T-helper 1 cell treated with Interleukin-12 subunit alpha and Interleukin-12 subunit beta and Interleukin-4 antibody, amounts not matched to agents 30 μg/mL and 1 μg/mL, for 36 hours (primary cell): ENCODE measurements around the gene HSDL1.

ENCODE experiments used
- H3K27ac Mint-ChIP-seq: one replicate; pipeline ENCODE4 v1.8.0; 2021; ENCODE audit warnings: mild to moderate bottlenecking, mixed read lengths
- H3K27me3 Mint-ChIP-seq: one replicate; pipeline ENCODE4 v1.8.0; 2021; ENCODE audit warnings: low read depth, mixed read lengths
- H3K36me3 Mint-ChIP-seq: one replicate; pipeline ENCODE4 v1.8.0; 2021; ENCODE audit warnings: low read depth, mixed read lengths
- H3K4me1 Mint-ChIP-seq: one replicate; pipeline ENCODE4 v1.8.0; 2021; ENCODE audit warnings: low read depth, mixed read lengths
- H3K4me3 Mint-ChIP-seq: one replicate; pipeline ENCODE4 v1.8.0; 2021; ENCODE audit warnings: mild to moderate bottlenecking, moderate library complexity, mixed read lengths
- H3K9me3 Mint-ChIP-seq: one replicate; pipeline ENCODE4 v1.8.0; 2021; ENCODE audit warnings: mixed read lengths

Gene HSDL1

DNA sequence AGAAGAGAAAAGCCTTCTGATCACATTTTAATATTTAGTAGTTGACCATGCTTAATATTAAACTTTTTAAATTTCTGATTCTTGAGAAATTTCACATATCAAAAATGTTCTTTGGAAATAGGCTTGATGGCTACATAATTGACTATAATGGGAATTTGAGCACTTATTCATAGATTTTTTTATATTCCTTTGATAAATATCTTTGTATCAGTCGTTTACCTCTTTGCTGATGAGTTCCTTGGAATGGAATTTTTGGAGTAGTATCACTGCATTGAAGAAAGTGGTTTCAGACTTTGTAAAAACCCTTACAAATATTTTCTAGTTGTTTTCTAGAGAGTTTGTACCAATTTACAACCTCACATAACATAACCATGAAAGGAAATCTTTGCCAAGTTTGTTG, 14.8 kb upstream of the HSDL1 start:
- Mint-ChIP-seq H3K4me1 (peaks cover 2% of the 10 kb centered on the region), H3K27ac (no peak overlapping the region), H3K9me3 (no peaks in the 10 kb centered on the region), H3K36me3 (no peaks in the 10 kb centered on the region), H3K27me3 (peaks cover 59% of the 10 kb centered on the region), H3K4me3 (no peak overlapping the region)

DNA sequence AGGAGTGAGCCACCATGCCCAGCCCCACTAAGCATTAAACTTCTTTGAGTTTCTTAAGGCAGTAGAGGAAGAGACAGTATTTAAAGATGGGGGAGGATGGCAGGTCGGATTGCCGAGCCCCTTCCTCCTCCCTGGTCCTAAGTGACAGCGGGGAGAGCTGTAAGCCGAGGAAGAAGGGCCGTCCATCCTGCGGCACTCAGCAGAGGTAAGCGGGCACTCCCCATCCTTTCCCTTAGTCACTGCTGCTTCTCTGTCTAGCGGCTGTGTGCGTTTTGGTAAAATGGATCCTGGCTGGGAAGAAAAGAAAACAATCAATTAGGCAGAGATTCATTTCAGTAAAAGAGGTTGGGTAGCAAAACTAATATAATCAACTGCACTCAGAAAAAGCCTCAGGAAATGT, 14.0 kb upstream of the HSDL1 start:
- Mint-ChIP-seq H3K4me1 (peaks cover 2% of the 10 kb centered on the region), H3K27me3 (peaks cover 52% of the 10 kb centered on the region), H3K27ac (no peak overlapping the region), H3K36me3 (no peaks in the 10 kb centered on the region), H3K9me3 (no peaks in the 10 kb centered on the region), H3K4me3 (no peak overlapping the region)

DNA sequence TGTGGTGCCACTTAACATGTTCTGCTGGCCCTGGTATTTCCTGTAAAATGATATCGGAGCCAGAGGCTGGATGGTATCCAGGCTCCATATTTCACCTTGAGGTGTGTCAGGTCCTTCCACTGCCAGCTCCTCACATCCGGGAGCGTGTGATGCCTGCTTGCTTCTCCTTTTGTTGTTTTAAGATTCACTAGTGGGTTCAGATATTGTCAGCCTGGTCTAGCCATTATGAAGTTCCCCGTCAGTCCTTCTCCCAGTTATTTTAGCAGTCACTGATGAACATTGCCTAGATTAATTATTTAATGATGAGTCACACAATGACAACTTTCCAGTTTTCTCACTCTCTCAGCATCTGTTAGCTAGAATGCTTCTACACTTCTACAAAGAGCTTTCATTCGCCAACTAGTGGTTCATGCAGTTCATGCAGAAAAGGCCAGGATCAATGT, 11.4 kb upstream of the HSDL1 start:
- no peaks in the 10 kb centered on the region for H3K9me3 Mint-ChIP-seq
- no peaks in the 10 kb centered on the region for H3K36me3 Mint-ChIP-seq
- H3K27ac Mint-ChIP-seq = no peak overlapping the region

DNA sequence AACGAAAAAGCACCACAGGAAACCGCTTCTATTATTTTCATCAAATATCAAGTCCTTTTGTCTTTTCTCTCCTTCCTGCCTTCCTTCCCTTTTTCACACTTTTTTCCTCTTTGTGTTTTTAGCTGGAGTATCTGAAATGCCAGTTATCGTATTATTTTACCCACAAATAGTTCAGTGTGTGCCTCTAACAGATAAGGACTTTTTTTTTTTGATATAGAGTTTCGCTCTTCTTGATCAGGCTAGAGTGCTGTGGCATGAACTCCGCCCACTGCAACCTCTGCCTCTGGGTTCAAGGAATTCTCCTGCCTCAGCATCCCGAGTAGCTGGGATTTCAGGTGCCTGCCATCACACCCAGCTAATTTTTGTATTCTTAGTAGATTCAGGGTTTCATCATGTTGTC, 10.8 kb upstream of the HSDL1 start:
- Mint-ChIP-seq H3K27ac (no peak overlapping the region), H3K9me3 (no peaks in the 10 kb centered on the region), H3K36me3 (no peaks in the 10 kb centered on the region), H3K4me3 (no peak overlapping the region), H3K27me3 (peaks cover 52% of the 10 kb centered on the region), H3K4me1 (peaks cover 2% of the 10 kb centered on the region)

More for the DNA sequence above, 11.4 kb upstream of the HSDL1 start:
- peaks cover 2% of the 10 kb centered on the region for H3K4me1 Mint-ChIP-seq
- no peak overlapping the region for H3K4me3 Mint-ChIP-seq
- peaks cover 48% of the 10 kb centered on the region for H3K27me3 Mint-ChIP-seq

DNA sequence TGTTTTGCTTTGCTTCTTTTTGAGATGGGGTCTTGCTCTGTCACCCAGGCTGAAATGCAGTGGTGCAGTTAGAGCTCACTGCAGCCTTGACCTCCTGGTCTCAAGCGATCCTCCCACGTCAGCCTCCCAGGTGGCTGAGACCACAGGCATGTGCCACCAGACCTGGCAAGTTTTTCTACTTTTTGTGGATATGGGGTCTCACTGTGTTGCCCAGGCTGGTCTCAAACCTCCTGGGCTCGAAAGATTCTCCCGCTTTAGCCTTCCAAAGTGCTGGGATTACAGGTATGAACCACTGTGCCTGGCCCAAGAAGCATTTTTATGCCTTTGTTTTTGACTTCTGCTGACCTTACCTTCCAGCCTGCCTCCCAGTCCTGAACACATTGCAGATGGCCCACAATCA, 10.2 kb upstream of the HSDL1 start:
- peaks cover 52% of the 10 kb centered on the region for H3K27me3 Mint-ChIP-seq
- H3K4me1 Mint-ChIP-seq = peaks cover 2% of the 10 kb centered on the region
- H3K27ac Mint-ChIP-seq = no peak overlapping the region
- no peaks in the 10 kb centered on the region for H3K9me3 Mint-ChIP-seq
- H3K36me3 Mint-ChIP-seq = no peaks in the 10 kb centered on the region
- H3K4me3 Mint-ChIP-seq = no peak overlapping the region

DNA sequence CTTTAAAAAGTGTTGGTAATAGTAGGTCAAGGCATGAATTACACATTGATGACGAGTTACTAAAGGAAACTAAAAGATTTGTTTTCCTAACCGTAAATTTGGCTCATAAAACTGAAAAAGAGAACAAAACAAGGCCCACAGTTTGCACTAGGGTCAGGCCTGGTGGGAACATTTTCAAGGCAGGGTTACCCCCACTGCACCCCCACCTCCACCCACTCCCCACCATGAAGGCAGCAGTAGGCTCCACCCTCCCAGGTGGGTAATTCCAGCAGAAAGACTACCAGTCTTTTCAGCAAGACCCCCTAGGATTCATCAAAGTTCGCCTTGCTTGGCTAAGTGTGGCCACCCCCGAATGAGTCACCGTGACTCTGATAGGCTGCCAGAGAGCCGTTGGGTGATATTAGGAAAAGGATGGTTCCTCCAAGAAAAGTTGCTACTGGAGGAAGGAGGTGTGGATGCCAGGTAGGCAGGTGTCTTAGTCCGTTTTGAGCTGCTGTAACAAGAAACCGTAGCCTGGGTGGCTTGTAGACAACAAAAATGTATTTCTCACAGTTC, 8.8 kb upstream of the HSDL1 start:
- H3K4me1 Mint-ChIP-seq = peaks cover 2% of the 10 kb centered on the region
- H3K9me3 Mint-ChIP-seq = no peaks in the 10 kb centered on the region
- no peak overlapping the region for H3K4me3 Mint-ChIP-seq
- no peaks in the 10 kb centered on the region for H3K36me3 Mint-ChIP-seq
- peaks cover 40% of the 10 kb centered on the region for H3K27me3 Mint-ChIP-seq
- no peak overlapping the region for H3K27ac Mint-ChIP-seq

DNA sequence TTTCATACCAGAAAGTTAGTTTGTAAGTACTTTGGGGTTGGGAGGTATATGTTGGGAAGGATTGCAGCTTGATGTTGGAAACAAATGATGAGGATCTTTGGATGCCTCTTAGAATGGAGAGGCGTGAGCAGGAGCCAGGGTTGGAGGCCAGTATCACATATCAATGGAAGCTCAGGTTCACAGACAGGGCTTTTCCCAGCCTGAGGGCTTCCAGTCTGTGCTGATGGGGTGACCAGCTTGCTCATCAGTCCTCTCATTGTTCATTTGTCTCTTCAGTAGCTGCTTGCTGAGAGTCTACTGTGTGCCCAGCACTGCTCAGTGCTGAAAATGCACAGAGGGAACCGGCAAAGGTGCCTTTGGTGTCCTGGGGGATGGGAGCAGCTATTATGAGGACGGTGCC, 5.9 kb upstream of the HSDL1 start:
- H3K27me3 Mint-ChIP-seq = peaks cover 28% of the 10 kb centered on the region
- H3K4me1 Mint-ChIP-seq = no peaks in the 10 kb centered on the region
- no peaks in the 10 kb centered on the region for H3K9me3 Mint-ChIP-seq
- H3K27ac Mint-ChIP-seq = no peak overlapping the region
- no peak overlapping the region for H3K4me3 Mint-ChIP-seq
- no peaks in the 10 kb centered on the region for H3K36me3 Mint-ChIP-seq

DNA sequence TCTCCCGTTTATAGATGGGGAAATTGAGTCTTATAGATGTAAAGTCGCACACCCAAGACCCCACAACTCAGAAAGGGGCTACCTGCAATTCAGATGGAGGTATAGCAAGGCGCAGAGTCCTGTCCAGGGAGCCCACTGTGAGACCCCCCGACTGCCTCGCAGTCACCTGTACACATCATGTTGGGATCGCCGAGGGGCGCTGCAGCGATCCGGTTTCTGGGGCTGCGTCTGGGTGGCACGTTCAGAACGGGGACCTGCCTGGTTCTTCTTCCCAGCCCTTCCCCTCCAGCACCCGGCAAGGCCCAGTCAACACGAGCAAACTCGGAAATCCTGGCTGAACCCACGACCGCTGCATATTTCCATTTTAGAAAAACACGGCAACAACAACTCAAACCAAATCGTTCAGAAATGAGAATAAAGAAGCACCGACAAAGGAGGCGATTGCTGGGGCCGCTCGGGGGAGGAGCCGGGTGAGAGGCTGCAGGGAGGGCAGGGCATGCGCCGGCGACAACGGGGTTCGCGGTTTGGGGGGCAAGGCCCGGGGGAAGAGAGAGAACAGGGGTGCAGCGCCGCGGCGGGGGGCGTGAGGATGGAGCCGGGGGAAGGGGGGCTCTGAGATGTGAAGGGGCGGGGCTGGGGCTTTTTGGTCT, 643 bp downstream of the HSDL1 start:
- Mint-ChIP-seq H3K27ac (peak overlapping the region; percentile 89), H3K27me3 (peaks cover 20% of the 10 kb centered on the region), H3K4me3 (peak overlapping the region; percentile 95), H3K4me1 (peaks cover 11% of the 10 kb centered on the region), H3K36me3 (no peaks in the 10 kb centered on the region), H3K9me3 (no peaks in the 10 kb centered on the region)

DNA sequence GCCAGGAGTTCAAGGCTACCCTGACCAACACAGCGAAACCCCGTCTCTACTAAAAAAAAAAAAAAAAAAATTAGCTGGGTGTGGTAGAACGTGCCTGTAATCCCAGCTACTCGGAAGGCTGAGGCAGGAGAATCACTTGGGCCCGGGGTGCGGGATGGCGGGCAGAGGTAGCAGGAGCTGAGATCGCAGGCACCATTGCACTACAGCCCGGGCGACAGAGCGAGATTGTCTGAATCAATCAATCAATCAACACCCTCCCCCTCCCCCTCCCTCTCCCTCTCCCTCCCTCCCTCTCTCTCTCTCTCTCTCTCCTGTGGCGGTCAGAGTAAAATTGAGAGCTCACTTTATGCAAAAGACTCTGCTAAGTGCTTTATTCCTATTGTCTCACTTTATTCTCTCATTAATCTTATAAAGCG, 1.2 kb downstream of the HSDL1 start:
- Mint-ChIP-seq H3K4me1 (peaks cover 16% of the 10 kb centered on the region), H3K27me3 (peaks cover 20% of the 10 kb centered on the region), H3K36me3 (no peaks in the 10 kb centered on the region), H3K9me3 (no peaks in the 10 kb centered on the region), H3K27ac (peak overlapping the region; percentile 89), H3K4me3 (peak overlapping the region; percentile 95)

DNA sequence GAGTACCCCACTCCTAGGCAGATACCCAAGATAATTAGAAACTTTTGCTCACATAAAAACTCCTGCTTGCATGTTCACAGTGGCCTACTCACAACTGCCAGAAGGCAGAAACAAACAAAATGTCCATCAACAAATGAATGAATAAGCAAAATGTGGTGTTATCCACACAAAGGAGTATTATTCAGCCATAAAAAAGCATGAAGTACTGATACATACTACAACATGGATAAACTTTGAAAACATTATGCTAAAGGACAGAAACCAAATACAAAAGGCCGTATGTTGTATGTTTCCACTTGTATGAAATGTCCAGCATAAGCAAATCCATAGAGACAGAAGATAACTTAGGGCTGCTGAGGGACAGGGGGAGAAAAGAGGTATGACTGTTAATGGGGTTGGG, 1.9 kb downstream of the HSDL1 start:
- Mint-ChIP-seq H3K4me1 (peaks cover 19% of the 10 kb centered on the region), H3K27ac (no peak overlapping the region), H3K27me3 (peaks cover 20% of the 10 kb centered on the region), H3K36me3 (no peaks in the 10 kb centered on the region), H3K4me3 (peak overlapping the region; percentile 38), H3K9me3 (no peaks in the 10 kb centered on the region)

DNA sequence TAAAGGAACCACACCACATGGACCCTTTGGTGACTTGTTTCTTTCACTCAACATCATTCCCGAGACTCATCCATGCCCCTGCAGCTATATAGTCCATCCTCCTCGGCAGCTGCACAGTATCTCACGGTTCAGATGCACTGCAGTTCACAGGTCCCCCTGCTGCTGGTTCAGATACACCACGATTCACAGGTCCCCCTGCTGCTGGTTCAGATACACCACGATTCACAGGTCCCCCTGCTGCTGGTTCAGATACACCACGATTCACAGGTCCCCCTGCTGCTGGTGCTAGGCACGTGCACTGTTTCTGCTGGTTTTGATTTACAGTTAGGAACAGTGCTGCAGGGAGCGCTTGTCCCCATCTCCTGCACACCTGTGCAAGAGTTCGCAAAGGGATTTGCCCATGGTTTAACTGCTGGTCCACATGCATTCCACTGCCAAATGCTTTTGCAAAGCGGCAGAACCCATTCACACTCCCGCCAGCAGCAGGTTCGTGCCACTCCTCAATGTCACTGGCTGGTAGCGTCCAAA, 3.8 kb downstream of the HSDL1 start:
- Mint-ChIP-seq H3K9me3 (no peaks in the 10 kb centered on the region), H3K27ac (no peak overlapping the region), H3K4me3 (no peak overlapping the region), H3K27me3 (peaks cover 17% of the 10 kb centered on the region), H3K4me1 (peaks cover 19% of the 10 kb centered on the region), H3K36me3 (no peaks in the 10 kb centered on the region)

DNA sequence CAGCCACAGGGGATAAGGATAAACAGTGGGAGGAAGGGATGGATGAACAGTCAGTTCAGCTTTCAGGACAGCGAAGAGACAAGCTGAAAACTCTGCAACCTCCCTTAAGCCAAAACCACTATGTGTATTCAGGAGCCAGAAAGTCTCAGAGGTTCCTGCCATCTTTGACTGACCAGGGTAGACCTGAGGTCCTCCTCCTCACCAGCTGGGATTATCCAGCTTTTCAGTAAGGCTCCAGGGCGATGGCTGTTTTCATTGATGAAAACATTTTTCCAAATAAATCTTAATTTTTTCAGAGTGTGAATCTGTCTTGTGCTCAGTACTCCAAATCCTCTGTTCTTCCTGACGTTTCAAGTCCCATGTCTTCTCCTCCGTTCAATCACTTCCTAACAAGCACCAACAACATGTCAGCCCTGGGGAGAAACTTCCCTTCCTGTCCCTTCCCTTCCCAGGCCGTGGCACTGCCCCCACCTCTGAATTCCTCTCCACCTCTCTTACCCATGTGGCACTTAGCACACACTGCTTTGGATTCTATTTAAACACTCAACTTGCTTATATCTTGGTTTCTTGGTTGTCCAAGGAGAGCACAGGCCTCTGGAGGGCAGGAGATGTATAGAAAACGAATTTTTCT, 5.2 kb downstream of the HSDL1 start:
- no peaks in the 10 kb centered on the region for H3K9me3 Mint-ChIP-seq
- H3K4me3 Mint-ChIP-seq = no peak overlapping the region
- H3K4me1 Mint-ChIP-seq = peaks cover 19% of the 10 kb centered on the region
- no peak overlapping the region for H3K27ac Mint-ChIP-seq
- no peaks in the 10 kb centered on the region for H3K36me3 Mint-ChIP-seq
- peaks cover 17% of the 10 kb centered on the region for H3K27me3 Mint-ChIP-seq

DNA sequence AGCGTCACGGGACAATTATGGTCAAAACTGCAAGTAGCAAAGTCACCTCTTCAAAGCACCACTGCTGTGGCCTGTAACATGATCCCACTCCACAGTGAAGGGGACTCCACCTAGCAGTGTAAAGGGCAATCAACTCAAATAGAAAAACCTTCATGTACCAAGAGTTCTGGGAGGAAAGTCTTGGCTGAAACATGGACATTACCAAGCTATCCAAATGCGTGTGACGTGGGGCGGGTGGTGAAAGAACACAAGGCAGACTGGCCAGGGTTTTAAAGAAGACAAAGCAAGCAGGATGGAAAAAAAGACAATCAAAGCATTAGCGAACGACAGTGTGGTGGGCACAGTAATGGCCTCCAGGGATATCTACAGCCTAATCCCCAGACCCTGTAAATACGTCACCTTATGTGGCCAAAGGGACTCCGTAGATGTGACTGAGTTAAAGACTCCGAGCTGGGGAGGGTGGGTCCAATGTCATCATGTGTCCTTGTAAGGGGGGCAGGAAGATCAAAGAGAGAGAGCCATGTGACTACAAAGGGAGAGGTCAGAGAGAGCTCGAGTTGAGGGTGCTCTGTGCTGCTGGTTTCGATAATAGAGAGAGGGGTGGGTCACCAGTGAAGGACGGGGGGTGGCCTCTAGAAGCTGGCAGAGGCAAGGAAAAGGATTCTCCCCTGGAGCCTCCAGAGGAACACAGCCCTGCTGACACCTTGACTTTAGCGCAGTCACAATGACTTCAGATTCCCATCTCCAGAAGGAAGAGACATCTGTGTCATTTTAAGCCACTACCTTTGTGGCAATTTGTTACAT, 6.0 kb downstream of the HSDL1 start:
- H3K36me3 Mint-ChIP-seq = no peaks in the 10 kb centered on the region
- H3K4me3 Mint-ChIP-seq = peak overlapping the region; percentile 32
- peaks cover 16% of the 10 kb centered on the region for H3K4me1 Mint-ChIP-seq
- peak overlapping the region; percentile 22 for H3K27ac Mint-ChIP-seq
- H3K27me3 Mint-ChIP-seq = peaks cover 12% of the 10 kb centered on the region
- H3K9me3 Mint-ChIP-seq = no peaks in the 10 kb centered on the region

DNA sequence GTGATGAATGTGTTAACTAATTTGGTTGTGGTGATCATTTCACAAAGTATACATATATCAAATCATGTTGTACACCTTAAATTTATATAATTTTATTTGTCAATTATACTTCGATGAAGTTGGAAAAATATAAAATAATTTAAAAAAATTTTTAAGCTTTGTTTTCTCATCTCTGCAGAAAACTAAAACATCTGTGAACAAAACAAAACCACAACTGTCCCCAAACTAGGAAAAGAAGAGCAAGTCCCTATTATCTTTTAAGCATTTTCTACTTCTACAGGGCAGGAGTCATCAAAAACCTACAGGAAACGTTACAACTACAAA, 6.5 kb downstream of the HSDL1 start:
- no peaks in the 10 kb centered on the region for H3K36me3 Mint-ChIP-seq
- no peak overlapping the region for H3K4me3 Mint-ChIP-seq
- H3K27me3 Mint-ChIP-seq = peaks cover 10% of the 10 kb centered on the region
- peaks cover 14% of the 10 kb centered on the region for H3K4me1 Mint-ChIP-seq
- H3K9me3 Mint-ChIP-seq = no peaks in the 10 kb centered on the region
- no peak overlapping the region for H3K27ac Mint-ChIP-seq
